ENCODE measurements around the gene ADAMTS15.

GRCh38 chr11:130474637-130475400, 26.4 kb downstream of the ADAMTS15 start:
- no peak for TF ChIP-seq POLR2A (IDR thresholded peaks at IDR 0.05; ENCODE audit: low read depth, low read length)
- TF ChIP-seq CTCF (IDR thresholded peaks at IDR 0.05; ENCODE audit: extremely low read depth in 1 of 2, insufficient read depth in 1 of 2, low read depth in 1 of 2, low read length in 2 of 2): no peak
- TF ChIP-seq EZH2 (IDR thresholded peaks at IDR 0.05; ENCODE audit: borderline replicate concordance, low read depth, low read length, severe bottlenecking): no peak

All from endothelial cell of umbilical vein (primary cell).